HG03439 (cell line): ENCODE results near the gene SEPTIN10.

ENCODE experiments used
- ATAC-seq: cut with Tn5 transposase; IDR thresholded peaks from one replicate; pipeline ENCODE4 v1.9.1; 2021; ENCODE audit warnings: mild to moderate bottlenecking, moderate library complexity; ENCODE audit not compliant: unreplicated experiment

The SEPTIN10 gene

DNA sequence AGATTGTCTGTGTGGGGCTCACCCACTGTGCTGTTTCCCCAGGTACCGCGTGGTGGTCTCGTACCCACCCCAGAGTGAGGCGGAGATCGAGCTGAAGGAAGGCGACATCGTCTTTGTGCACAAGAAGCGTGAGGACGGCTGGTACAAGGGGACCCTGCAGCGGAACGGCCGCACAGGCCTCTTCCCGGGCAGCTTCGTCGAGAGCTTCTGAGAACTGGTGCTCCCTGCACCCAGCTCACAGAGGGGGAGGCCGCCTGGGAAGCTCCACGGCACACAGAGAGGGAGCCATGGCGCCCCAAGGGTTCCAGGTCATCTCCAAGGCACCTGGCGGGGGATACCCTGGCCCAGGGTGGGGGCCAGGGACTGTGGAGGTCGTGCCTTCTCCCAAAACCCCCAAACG, 112.3 kb downstream of the SEPTIN10 start:
- no peak for ATAC-seq

- ATAC-seq, result no peak
These were observed 112.9 kb downstream of the SEPTIN10 start for GRCh38 chr2:109500910-109501309.

GRCh38 chr2:109499566-109499965, 114.2 kb downstream of the SEPTIN10 start:
- no peak for ATAC-seq

GRCh38 chr2:109498906-109499305, 114.9 kb downstream of the SEPTIN10 start:
- no peak for ATAC-seq

- ATAC-seq, result no peak
These were observed 115.6 kb downstream of the SEPTIN10 start for GRCh38 chr2:109497911-109498870.

GRCh38 chr2:109497463-109497862, 116.3 kb downstream of the SEPTIN10 start:
- ATAC-seq, result no peak

GRCh38 chr2:109494351-109494750, 119.4 kb downstream of the SEPTIN10 start:
- ATAC-seq, result no peak

- no peak for ATAC-seq
These were observed 120.4 kb downstream of the SEPTIN10 start for GRCh38 chr2:109493176-109493935.
